Thoracic aorta (tissue), 2 donors: ENCODE data around the gene SHISA3. TPM values are rescaled to one million over a fixed set of nuclear protein-coding genes. Genes with fewer than 3 reads are reported as not detected.
A peak's percentile ranks its signal among the peaks of the same experiment; 100 is the strongest.

Source experiments
- ATAC-seq: fragments of 150-250 bp; one replicate; pipeline ENCODE4 v1.8.0; 2017; ENCODE audit warnings: low read depth; ENCODE audit not compliant: insufficient number of reproducible peaks, low FRiP score
- DNase-seq: peaks from one replicate; pipeline ENCODE4 v3.0.0-alpha.2; 2020; ENCODE audit warnings: low spot score
- H3K27ac ChIP-seq, 2 donors: fragments of 200-600 bp; sonication (generic); 1 replicate in 1 of 2; 2 replicates in 1 of 2; pipeline ENCODE4 v1.5.1; 2016; ENCODE audit warnings: mild to moderate bottlenecking in 2 of 2, moderate library complexity in 2 of 2
- H3K27me3 ChIP-seq: fragments of 200-600 bp; sonication (generic); replicated peaks from 2 replicates; pipeline ENCODE4 v1.6.0; 2016; ENCODE audit warnings: mild to moderate bottlenecking; ENCODE audit not compliant: insufficient read depth
- H3K36me3 ChIP-seq: fragments of 200-600 bp; sonication (generic); one replicate; pipeline ENCODE4 v1.5.1; 2016
- H3K4me1 ChIP-seq, 2 donors: fragments of 200-600 bp; sonication (generic); 1 replicate in 1 of 2; 2 replicates in 1 of 2; pipeline versions ENCODE4 v1.5.1 to v1.6.0; 2016; ENCODE audit warnings: low read depth in 2 of 2, mild to moderate bottlenecking in 1 of 2; ENCODE audit not compliant: control insufficient read depth in 1 of 2
- H3K4me3 ChIP-seq: fragments of 200-600 bp; sonication (generic); 2 replicates; pipeline ENCODE4 v1.5.1; 2016; ENCODE audit warnings: mild to moderate bottlenecking
- H3K9me3 ChIP-seq: fragments of 200-600 bp; sonication (generic); 2 replicates; pipeline ENCODE4 v1.5.1; 2016
- total RNA-seq, 2 donors: library from RNA; depleted of rRNA; stranded (reverse); fragments of >200 nt; gene quantifications; one replicate each; pipeline versions ENCODE4 v1.1.0 to v1.2.3, GENCODE V29; 2016
- TF ChIP-seq, protein P1 (sequence below): fragments of 200-600 bp; sonication (generic); IDR thresholded peaks from one replicate; pipeline ENCODE4 v1.5.1; 2019; ENCODE audit warnings: antibody characterized with exemption

The SHISA3 gene
- total RNA-seq, 2 donors from 2014 or later, result 15.0 to 30.1 TPM

DNA sequence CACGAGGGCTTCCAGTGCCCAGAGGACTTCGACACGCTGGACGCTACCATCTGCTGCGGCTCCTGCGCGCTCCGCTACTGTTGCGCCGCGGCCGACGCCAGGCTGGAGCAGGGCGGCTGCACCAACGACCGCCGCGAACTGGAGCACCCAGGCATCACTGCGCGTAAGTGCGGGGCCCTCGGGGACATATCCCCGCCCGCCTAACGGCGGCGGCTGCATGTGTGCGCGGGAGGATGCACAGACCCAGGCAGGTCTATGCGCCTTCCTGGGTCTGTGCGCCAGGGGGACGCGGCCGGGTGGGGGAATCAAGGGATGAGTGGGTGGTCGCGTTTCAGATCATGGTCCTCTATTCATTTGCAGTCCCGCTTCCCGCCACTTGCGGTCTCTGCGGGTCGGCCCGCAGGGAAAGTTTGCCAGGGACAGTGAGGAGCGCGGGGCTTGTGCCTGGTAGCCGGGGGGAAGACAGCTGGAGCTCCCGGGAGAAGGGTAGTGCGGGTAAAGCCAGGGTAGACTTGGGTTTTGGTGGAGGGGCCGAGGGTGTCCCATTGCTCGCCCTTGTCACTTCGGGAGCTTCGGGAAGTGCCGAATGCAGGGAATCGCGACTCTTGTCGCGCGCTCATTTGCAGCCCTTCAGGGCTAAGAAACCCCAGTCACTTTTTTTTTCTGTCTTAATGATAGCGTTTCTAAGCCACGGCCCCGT is 1.0 kb downstream of the SHISA3 start:
- TF ChIP-seq, protein P1, sequence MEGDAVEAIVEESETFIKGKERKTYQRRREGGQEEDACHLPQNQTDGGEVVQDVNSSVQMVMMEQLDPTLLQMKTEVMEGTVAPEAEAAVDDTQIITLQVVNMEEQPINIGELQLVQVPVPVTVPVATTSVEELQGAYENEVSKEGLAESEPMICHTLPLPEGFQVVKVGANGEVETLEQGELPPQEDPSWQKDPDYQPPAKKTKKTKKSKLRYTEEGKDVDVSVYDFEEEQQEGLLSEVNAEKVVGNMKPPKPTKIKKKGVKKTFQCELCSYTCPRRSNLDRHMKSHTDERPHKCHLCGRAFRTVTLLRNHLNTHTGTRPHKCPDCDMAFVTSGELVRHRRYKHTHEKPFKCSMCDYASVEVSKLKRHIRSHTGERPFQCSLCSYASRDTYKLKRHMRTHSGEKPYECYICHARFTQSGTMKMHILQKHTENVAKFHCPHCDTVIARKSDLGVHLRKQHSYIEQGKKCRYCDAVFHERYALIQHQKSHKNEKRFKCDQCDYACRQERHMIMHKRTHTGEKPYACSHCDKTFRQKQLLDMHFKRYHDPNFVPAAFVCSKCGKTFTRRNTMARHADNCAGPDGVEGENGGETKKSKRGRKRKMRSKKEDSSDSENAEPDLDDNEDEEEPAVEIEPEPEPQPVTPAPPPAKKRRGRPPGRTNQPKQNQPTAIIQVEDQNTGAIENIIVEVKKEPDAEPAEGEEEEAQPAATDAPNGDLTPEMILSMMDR, result peak; percentile 34
- Histone ChIP-seq H3K36me3 (no peaks in the 10 kb centered on the region), H3K27ac (no peak overlapping the region), H3K4me3 (peak overlapping the region; percentile 83), H3K4me1 (peaks cover 3 to 26% of the 10 kb centered on the region in 2 donors), H3K9me3 (no peaks in the 10 kb centered on the region), H3K27me3 (no peaks in the 10 kb centered on the region)
- ATAC-seq (no peak), DNase-seq (no peak)

DNA sequence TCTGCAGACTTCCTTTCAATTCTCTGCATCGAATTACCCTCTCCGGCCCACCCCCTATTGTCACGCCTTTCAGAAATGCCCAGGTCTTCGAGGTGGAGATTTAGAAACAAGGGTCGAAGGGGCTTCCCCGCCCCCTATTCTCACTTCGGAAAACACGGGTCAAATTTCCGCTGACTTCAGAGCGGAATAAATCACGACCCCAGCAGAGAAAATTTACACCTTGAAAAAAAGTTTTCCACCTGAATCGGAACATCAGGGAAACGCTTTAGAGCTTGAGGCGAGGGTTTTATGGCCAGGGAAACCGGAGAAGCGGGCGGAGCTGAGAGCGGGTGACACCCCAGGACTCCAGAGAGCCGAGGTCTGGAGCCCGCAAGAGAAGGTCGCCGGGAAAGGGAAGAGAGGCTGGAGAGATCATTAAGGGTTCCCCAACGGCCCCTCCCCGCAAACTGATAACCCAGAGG is 1.6 kb downstream of the SHISA3 start:
- no peak overlapping the region for H3K27ac ChIP-seq

DNA sequence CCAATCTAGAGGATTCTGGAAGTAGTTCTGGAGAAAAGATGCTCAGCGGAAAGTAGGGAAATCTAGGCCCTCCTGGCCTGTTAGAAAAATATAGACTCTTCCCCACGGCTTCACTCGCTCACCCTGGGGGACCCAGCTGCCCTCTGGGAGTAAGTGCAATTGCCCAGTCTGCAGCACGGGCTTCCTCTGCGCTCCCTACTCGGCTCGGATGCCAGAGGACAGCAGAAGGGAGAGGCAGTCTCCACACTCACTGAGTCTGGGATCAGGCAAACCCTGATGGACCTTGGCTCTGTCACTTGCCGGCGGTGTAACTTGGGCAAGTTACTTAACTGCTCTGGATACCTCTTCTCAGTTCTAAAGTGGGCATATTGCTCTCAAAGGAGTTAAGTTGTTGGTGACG is 2.1 kb downstream of the SHISA3 start:
- Histone ChIP-seq H3K4me1 (peaks cover 3 to 26% of the 10 kb centered on the region in 2 donors), H3K27me3 (no peaks in the 10 kb centered on the region), H3K9me3 (no peaks in the 10 kb centered on the region), H3K4me3 (peak overlapping the region; percentile 83), H3K27ac (no peak overlapping the region), H3K36me3 (no peaks in the 10 kb centered on the region)
- TF ChIP-seq, protein P1, result no peak
- DNase-seq, result no peak
- ATAC-seq, result no peak

More for the DNA sequence above, 1.6 kb downstream of the SHISA3 start:
- Histone ChIP-seq H3K9me3 (no peaks in the 10 kb centered on the region), H3K27me3 (no peaks in the 10 kb centered on the region), H3K4me3 (peak overlapping the region; percentile 83), H3K4me1 (peaks cover 3 to 26% of the 10 kb centered on the region in 2 donors), H3K36me3 (no peaks in the 10 kb centered on the region)
- ATAC-seq, result no peak
- TF ChIP-seq, protein P1, result no peak
- no peak for DNase-seq

DNA sequence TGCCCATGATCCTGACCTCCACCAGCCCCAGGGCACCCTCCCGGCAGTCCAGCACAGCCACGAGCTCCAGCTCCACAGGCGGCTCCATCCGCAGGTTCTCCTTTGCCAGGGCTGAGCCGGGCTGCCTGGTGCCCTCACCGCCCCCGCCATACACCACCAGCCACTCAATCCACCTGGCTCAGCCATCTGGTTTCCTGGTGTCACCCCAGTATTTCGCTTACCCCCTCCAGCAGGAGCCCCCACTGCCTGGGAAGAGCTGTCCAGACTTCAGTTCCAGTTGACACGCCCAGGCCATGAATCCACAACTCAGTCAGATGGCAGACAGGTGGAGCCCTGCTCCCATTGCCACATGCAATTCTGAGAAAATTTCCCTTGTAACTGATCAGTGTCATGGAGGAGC is 3.9 kb downstream of the SHISA3 start:
- DNase-seq, result no peak
- Histone ChIP-seq H3K9me3 (no peaks in the 10 kb centered on the region), H3K36me3 (no peaks in the 10 kb centered on the region), H3K4me1 (peaks cover 3 to 26% of the 10 kb centered on the region in 2 donors), H3K27me3 (no peaks in the 10 kb centered on the region), H3K4me3 (no peak overlapping the region), H3K27ac (no peak overlapping the region)
- TF ChIP-seq, protein P1, result no peak
- no peak for ATAC-seq

DNA sequence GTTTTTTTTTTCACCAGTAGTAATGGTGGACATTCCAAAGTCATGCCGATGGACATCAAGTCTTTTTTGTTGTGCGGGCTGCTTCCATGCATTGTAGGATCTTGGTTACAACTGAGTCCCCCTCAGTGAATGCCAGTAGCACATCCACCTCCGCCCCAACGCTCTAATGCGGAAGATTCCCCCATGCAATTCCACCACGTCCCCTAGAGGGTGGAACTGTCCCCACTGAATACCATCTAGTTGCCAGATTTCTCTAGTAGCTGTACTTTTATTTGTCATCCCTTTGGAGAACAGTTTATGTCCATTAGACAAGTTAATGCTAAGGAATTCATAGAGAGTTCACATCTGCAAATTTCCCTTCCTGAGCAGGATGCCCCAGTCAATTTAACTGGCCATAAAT is 6.7 kb downstream of the SHISA3 start:
- no peak for DNase-seq
- H3K36me3 ChIP-seq, result no peaks in the 10 kb centered on the region
- TF ChIP-seq, protein P1, result no peak
- H3K27ac ChIP-seq, result no peak overlapping the region
- H3K4me1 ChIP-seq, result no peaks in the 10 kb centered on the region
- ATAC-seq, result no peak
- no peaks in the 10 kb centered on the region for H3K9me3 ChIP-seq
- H3K4me3 ChIP-seq, result no peak overlapping the region
- no peaks in the 10 kb centered on the region for H3K27me3 ChIP-seq
